ENCODE measurements around the gene SOWAHC. TPM values are rescaled to one million over a fixed set of nuclear protein-coding genes. Genes with fewer than 3 reads are reported as not detected.

Gene SOWAHC
- total and polyA plus RNA-seq, 2 of the 13 experiments (the other 11 are each of a cell fraction or from before 2014, with no cell fraction given), result 21.2 to 22.5 TPM

DNA sequence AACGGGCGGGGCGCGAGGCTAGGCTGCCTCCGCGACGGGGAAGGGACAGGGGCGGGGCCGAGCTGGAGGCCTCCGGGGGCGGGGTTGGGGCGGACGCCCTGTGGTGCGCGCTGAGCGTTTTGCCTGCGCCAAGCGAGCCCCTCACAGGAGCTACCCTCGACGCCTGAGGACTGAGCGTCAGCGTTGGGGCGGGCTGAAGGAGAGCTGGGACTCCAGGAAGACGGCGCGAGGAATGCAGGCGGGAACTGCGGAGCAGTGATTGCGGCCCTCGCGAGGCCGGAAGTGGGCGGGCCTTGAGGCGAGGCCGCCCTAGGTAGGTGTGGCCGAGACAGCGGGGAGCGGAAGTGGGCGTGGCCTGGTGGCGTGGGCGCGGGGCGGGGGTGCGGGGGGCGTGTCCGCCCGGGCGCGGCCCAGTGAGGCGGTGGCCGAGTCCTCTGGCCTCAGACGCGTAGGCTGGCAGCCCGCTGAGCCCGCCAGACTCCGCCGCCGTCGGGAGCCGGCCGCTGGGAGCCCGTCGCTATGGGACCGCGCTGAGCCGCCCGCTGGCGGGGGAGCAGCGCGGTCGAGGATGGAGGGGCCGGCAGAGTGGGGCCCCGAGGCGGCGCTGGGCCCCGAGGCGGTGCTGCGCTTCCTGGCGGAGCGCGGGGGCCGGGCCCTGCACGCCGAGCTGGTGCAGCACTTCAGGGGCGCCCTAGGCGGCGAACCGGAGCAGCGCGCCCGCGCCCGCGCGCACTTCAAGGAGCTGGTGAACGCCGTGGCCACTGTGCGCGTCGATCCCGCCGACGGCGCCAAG, at the start of gene SOWAHC, which contains the start of gene SEPTIN10 (continued):
- TF ChIP-seq GLI4 (CRISPR knock-in tag; IDR thresholded peaks at IDR 0.05; ENCODE audit: borderline replicate concordance), result no peak
- peak; percentile 86 for TF ChIP-seq ZSCAN31 (CRISPR knock-in tag; IDR thresholded peaks at IDR 0.05; ENCODE audit: low read depth)
- no peak; the same call in 1 of the 2 replicates for TF ChIP-seq JUND (CRISPR knock-in tag; IDR thresholded peaks at IDR 0.05)
- peak; percentile 73; the same call in 1 of the 2 replicates for TF ChIP-seq MTF1 (CRISPR knock-in tag; IDR thresholded peaks at IDR 0.05)
- TF ChIP-seq FOXA1 (IDR thresholded peaks at IDR 0.05), result no peak
- TF ChIP-seq FOXA1 (CRISPR knock-in tag; IDR thresholded peaks at IDR 0.05), result peak; percentile 59
- no peak for TF ChIP-seq PTBP1 (IDR thresholded peaks at IDR 0.05; ENCODE audit: low read depth, low read length, poor library complexity, severe bottlenecking)
- no peak for TF ChIP-seq BCLAF1 (IDR thresholded peaks at IDR 0.05)
- TF ChIP-seq AHR (CRISPR knock-in tag; IDR thresholded peaks at IDR 0.05), result peak; percentile 86; the same call in 1 of the 2 replicates
- no peak for TF ChIP-seq NCOA5 (CRISPR knock-in tag; IDR thresholded peaks at IDR 0.05)
- no peak; the same call in 1 of the 2 replicates for TF ChIP-seq BATF2 (CRISPR knock-in tag; IDR thresholded peaks at IDR 0.05)
- TF ChIP-seq ZNF253 (CRISPR knock-in tag; IDR thresholded peaks at IDR 0.05; ENCODE audit: borderline replicate concordance), result peak; percentile 91
- TF ChIP-seq ZNF678 (CRISPR knock-in tag; IDR thresholded peaks at IDR 0.05), result peak; percentile 93
- TF ChIP-seq, protein P1, sequence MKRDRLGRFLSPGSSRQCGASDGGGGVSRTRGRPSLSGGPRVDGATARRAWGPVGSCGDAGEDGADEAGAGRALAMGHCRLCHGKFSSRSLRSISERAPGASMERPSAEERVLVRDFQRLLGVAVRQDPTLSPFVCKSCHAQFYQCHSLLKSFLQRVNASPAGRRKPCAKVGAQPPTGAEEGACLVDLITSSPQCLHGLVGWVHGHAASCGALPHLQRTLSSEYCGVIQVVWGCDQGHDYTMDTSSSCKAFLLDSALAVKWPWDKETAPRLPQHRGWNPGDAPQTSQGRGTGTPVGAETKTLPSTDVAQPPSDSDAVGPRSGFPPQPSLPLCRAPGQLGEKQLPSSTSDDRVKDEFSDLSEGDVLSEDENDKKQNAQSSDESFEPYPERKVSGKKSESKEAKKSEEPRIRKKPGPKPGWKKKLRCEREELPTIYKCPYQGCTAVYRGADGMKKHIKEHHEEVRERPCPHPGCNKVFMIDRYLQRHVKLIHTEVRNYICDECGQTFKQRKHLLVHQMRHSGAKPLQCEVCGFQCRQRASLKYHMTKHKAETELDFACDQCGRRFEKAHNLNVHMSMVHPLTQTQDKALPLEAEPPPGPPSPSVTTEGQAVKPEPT (CRISPR knock-in tag; IDR thresholded peaks at IDR 0.05; ENCODE audit: low read depth), result peak; percentile 49; the same call in 1 of the 2 replicates
- TF ChIP-seq SIX1 (CRISPR knock-in tag; IDR thresholded peaks at IDR 0.05; ENCODE audit: borderline replicate concordance), result peak; percentile 36; the same call in 1 of the 2 replicates
- TF ChIP-seq, protein P2, sequence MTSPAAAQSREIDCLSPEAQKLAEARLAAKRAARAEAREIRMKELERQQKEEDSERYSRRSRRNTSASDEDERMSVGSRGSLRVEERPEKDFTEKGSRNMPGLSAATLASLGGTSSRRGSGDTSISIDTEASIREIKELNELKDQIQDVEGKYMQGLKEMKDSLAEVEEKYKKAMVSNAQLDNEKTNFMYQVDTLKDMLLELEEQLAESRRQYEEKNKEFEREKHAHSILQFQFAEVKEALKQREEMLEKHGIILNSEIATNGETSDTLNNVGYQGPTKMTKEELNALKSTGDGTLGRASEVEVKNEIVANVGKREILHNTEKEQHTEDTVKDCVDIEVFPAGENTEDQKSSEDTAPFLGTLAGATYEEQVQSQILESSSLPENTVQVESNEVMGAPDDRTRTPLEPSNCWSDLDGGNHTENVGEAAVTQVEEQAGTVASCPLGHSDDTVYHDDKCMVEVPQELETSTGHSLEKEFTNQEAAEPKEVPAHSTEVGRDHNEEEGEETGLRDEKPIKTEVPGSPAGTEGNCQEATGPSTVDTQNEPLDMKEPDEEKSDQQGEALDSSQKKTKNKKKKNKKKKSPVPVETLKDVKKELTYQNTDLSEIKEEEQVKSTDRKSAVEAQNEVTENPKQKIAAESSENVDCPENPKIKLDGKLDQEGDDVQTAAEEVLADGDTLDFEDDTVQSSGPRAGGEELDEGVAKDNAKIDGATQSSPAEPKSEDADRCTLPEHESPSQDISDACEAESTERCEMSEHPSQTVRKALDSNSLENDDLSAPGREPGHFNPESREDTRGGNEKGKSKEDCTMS (CRISPR knock-in tag; conservative IDR thresholded peaks at IDR 0.05), result 0 out of 2 replicates have a peak, but pooled peaks have one; percentile 48
- peak; percentile 89; the same call in 1 of the 2 replicates for TF ChIP-seq TEAD2 (CRISPR knock-in tag; IDR thresholded peaks at IDR 0.05)
- TF ChIP-seq ZNF280D (CRISPR knock-in tag; IDR thresholded peaks at IDR 0.05), result 0 out of 2 replicates have a peak, but pooled peaks have one; percentile 45
